GM18505 (cell line): ENCODE results near the gene D2HGDH.
"Not testable (repeated sequence)": the region's sequence is repeated elsewhere in the genome, so short reads cannot be mapped to it uniquely, and the experiment has no call there.

Experiments
- ATAC-seq: cut with Tn5 transposase; IDR thresholded peaks from one replicate; pipeline ENCODE4 v1.9.1; 2021; ENCODE audit not compliant: unreplicated experiment
- POLR2A ChIP-seq: IDR thresholded peaks from 4 replicates; pipeline ENCODE4 v1.6.1; 2011; ENCODE audit warnings: borderline replicate concordance; ENCODE audit not compliant: insufficient read depth, insufficient read length; ENCODE audit errors: extremely low read depth

Gene D2HGDH

DNA sequence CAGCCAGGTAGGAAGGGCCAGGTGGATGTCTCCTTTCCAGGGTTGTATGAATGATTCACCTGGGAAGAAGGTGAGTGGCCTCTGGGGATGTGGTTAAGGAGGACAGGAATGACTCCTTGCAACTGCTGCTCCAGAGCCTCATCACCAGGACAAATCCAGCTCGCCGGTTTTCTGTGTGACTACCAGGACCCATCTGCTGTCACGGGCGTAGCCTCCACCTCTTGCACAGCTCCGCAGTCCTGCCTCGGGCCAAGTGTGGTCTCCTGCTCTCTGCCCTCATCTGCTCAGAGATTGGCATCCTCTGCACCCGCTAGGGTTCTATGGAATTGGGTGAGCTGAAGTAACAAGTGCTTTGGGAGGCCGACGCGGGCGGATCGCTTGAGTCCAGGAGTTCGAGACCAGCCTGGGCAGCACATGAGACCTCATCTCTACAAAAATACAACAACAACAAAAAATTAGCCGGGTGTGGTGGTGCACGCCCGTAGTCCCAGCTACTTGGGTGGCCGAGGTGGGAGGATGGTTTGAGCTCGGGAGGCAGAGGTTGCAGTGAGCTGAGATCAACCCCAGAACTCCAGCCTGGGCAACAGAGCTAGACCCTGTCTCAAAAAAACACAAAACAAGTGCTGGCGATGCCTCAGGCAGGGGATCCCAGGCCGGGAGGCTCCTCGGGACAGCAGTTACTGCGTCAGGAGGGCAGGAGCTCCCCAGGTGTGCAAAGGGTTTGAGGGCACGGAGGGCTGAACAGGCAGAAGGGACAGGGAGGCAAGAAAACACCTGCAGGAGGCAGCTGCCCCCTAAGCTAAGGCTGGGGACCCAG, 831 bp upstream of the D2HGDH start:
- ATAC-seq, result no peak
- no peak for TF ChIP-seq POLR2A

DNA sequence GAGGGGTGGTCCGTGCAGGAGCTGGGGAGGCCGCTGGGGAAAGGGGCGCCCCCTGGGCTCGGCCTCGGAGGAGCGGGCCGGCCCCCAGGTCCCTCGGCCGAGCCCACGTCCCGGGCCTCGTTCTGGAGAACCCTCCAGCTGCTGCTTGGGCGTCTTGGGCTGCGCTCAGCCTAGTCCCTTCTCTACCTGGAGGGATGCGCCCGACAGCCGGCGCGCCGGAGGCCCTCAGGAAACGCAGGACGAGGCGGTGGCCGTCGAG, 293 bp upstream of the D2HGDH start:
- ATAC-seq, result no peak
- TF ChIP-seq POLR2A, result no peak

DNA sequence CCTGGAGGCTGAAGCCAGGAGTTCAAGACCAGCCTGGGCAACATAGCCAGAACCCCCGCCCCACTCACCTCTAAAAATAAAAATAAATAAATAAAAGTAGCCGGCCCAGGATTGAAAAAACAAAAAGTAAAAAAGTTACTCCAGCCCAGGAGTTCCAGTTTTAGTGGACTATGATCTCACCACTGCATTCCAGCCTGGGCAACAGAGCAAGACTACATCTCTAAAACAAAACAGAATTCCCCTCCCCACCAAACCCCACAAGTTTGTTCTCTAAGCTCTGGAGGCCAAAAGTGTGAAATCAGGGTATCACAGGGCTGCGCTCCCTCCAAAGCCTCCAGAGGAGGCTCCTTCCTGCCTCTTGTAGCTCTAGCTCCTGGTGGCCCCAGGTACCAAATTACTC, 1.7 kb downstream of the D2HGDH start:
- no peak for TF ChIP-seq POLR2A
- no peak for ATAC-seq

DNA sequence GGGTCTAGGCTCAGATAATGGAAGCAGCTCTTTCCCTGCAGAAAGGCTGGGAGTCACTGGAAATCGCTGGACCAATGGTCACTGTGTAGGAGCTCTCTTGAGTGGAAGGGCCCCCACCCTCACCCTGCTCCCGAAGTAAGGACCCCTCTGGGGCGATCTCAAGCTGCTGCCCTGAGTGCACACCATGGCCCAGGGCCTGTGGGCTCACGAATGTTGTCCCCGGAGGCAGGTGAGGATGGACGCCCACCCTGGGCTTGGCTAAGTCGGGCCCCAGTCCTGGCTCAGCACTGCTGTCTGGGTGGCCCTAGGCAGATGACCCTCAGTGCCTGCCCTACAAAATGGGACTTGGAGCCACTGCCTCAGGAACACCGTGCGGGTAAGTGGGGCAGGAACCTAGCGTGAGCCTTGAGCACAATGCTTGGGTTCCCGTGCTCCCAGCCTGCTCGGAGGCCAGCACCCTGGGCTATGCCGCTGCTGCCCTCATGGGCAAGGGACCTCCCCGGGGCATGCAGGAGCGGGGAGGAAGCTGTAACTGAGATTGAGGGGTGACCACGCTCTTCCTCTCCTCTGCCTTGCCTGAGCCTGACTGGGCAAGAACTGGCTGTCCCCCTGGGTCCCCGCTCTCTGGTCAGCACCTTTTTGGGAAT, 3.7 kb downstream of the D2HGDH start:
- no peak for TF ChIP-seq POLR2A
- no peak for ATAC-seq

DNA sequence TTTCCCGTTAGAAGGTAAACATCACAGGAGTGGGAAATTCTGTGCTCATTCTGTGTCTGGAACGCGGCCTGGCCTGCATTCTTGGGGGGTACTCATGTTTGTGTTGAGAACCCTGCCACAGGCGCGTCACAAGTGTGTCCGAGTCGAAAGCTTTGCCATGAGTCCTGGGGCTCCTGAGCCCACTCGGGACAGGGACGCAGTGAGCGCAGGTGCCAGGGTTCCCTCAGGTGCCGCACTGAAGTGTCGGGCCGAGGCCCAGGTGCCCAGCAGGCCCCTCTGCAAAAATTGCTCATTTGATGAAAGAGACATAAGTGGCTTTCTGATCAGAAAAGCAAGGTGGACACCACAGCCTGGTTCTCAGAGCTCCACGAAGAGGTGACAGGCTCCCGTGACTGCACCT, 4.7 kb downstream of the D2HGDH start:
- TF ChIP-seq POLR2A, result no peak
- no peak for ATAC-seq

DNA sequence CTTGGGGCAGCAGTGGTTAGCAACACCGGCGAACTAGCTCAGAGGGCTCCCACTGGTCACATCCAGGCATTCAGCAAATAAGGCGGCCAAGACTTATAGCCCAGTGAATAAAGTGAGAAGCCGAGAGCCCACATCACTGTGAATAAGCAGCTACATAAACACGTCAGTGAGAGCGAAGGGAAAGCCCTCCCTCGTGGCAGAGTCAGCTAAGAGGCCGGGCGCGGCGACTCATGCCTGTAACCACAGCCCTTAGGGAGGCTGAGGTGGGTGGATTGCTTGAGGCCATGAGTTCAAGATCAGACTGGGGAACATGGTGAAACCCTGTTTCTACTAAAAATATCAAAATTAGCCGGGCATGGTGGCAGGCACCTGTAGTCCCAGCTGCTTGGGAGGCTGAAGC, 5.2 kb downstream of the D2HGDH start:
- ATAC-seq, result no peak
- no peak for TF ChIP-seq POLR2A

DNA sequence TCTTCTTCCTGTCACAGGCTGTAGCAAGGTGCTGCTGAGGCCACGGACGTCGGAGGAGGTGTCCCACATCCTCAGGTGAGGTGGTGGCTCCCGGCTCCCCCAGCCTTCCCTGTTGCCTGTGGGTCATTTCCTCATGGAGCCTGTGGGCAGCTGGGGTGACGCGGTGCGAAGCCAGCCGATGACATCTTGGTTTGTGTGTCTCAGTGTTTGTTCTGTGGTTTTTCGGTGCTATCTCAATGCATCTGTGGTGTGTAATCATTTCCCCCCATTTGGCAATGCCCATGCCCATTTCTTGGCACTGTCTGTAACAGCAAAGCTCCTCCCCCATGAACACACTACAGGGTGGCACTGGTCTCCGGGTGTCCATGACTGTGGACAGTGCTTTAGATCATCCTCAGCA, 6.6 kb downstream of the D2HGDH start:
- no peak for TF ChIP-seq POLR2A
- ATAC-seq, result no peak

DNA sequence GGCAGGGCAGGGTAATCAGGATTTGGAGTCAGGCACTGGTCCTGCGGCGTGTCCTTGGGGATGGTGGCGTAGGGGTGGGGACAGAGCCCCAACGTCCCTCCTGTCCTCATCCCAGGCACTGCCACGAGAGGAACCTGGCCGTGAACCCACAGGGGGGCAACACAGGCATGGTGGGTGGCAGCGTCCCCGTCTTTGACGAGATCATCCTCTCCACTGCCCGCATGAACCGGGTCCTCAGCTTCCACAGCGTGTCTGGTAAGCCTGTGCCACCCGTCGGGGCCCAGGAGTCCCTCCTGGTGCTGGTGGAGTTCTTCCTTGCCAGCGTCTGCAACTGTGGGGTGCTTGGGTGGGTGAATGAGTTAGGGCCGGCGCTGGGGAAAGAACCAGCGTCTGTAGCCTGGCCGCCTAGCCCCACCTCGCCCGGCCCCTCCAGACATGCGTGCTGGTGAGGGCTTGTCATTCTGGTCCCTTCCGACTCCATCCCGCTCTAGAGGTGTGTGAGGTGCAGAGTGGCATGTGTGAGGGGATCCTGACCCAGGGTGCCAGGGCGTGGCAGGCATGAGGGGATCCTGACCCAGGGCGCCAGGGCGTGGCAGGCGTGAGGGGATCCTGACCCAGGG, 8.0 kb downstream of the D2HGDH start:
- TF ChIP-seq POLR2A, result no peak
- ATAC-seq, result no peak

DNA sequence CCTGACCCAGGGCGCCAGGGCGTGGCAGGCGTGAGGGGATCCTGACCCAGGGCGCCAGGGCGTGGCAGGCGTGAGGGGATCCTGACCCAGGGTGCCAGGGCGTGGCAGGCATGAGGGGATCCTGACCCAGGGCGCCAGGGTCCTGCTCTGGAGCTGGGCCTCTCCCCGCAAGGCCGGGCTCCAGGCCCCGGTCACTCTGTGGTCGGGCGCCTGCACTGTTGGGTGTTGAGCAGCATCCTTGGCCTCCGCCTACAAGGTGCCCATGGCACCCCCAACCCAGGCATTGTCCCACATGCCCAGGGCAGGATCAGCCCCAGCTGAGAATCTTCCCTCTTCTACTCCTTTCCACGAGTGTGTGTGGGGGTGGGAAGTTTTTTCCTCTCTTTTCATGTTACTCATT, 8.6 kb downstream of the D2HGDH start:
- not testable (repeated sequence) for ATAC-seq

DNA sequence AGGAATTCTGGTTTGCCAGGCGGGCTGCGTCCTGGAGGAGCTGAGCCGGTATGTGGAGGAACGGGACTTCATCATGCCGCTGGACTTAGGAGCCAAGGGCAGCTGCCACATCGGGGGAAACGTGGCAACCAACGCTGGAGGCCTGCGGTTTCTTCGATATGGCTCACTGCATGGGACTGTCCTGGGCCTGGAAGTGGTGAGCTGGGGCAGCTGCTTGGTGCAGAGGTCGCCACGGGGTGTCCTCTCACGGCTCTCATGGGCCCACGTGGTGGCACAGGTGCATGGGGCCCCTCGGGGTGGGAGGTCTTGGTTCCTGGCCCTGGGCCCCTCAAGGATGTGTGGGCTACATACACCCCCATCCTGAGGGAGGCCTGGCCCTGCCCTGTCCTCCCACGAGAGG, 9.2 kb downstream of the D2HGDH start:
- no peak for TF ChIP-seq POLR2A
- no peak for ATAC-seq

DNA sequence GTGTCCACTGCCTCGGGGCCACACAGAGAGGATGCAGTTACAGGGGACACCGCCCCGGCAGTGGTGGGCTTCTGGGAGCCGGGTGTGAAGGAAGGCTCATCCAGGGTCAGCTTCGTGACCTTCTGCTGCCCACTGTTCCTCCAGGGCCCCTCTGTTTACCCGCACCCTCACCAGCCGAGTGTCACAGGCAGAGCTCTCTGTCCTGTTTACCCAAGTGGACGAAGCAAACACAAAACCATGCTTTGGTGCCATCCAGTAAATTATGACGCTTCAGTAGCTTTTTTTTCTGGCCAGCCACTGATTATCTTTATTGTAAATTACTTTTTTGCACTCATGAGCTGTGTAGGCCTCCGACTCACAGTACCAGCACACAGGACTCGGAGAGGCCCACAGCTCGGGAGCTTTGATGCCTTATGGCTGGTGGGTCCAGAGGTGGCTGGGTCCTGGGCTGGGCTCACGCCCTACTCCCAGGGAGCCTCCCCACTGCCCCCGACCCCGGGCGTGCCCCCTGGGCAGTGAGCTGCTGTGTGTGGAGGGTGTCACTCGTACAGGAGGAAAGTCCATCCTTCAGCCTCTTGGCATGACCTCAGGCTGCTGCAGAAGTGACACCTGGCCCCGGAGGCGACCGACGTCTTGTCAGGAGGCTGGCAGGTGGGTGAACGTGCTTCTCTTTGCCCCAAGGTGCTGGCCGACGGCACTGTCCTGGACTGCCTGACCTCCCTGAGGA, 9.8 kb downstream of the D2HGDH start:
- no peak for TF ChIP-seq POLR2A
- no peak for ATAC-seq

DNA sequence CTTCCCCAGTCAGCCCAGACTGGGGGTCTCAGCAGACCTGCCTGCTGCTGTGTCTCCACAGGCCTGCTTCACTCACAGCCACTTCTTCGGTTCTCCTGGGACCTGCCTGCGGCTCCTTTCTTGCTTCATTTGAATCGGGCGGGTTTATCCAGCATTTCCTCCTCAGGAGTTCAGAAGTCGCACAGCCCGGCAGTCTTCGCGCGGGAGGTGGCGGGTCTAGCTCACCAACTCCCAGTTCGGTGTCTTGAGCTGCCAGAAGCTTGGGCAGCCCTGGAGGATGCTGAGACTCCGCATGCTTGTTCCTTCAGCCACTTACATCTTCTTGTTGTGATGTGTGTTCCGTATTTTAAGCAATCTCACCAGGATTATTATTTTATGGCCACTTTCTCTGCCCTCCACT, 10.8 kb downstream of the D2HGDH start:
- ATAC-seq, result no peak

DNA sequence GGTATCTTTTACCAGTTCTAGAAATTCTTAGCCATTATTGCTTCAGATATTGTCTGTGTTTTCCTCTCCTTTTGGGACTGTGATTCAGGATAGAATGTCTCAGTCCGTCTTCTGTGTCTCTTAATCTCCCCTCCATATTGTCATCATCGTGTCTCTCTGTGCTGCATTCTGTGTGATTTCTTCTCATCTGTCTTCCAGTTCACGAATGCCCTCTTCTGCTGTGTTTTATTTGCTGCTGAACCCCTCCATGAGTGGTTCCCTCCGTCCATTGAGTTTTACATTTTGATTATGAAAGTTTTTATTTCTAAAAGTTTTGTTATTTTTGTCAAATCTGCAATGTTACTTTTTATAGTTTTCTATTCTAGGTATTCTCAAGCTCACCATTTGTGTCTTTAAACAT, 11.7 kb downstream of the D2HGDH start:
- ATAC-seq, result no peak
- no peak for TF ChIP-seq POLR2A

More for the DNA sequence above, 10.8 kb downstream of the D2HGDH start:
- no peak for TF ChIP-seq POLR2A
